Muscle of back (tissue), 11 donors: Measurements from ENCODE around the gene FSIP1. TPM values are rescaled to one million over a fixed set of nuclear protein-coding genes. Genes with fewer than 3 reads are reported as not detected.
A peak's percentile ranks its signal among the peaks of the same experiment; 100 is the strongest.

Source experiments
- DNase-seq, 3 donors: peaks; one replicate each; pipeline versions ENCODE4 v3.0.0 to v3.0.0-alpha.2; 2013
- polyA plus RNA-seq, 10 donors: library from polyadenylated mRNA; unstranded; fragments of 120-200 nt; gene quantifications; one replicate each; pipeline ENCODE4 v1.2.1, GENCODE V29; 2013; ENCODE audit not compliant: insufficient read length in 10 of 10

The FSIP1 gene
- polyA plus RNA-seq, 10 donors, result 0.13 to 2.6 (median 0.54) TPM

DNA sequence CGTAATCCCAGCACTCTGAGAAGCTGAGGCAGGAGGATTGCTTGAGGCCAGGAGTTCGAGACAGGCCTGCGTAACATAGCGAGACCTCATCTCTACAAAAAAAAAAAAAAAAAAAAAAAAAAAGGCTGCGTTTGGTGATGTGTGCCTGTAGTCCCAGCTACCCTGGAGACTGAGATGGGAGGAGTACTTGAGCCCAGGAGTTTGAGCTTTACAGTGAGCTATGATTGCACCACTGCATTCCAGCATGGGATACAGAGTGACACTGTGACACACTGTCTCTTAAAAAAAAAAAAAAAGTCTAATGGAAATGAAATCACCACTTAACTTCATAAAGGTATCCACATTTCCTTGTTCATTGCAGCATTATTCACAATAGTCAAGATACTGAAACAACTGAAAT is 136.2 kb downstream of the FSIP1 start:
- DNase-seq, result no peak

DNA sequence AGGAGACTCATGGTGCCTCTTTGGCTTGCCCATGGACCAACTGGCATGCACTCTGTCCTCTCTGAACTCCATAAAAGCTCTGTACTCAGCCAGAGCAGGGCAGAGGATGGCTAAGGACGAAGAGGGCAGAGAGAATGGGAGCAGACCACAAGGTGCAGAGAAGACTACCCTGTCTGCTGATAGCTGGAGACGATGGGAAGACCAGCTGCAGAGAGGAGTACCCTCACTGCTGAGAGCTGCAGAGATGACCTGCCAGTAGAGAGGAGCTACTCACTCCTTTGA is 136.7 kb downstream of the FSIP1 start:
- DNase-seq, result no peak

DNA sequence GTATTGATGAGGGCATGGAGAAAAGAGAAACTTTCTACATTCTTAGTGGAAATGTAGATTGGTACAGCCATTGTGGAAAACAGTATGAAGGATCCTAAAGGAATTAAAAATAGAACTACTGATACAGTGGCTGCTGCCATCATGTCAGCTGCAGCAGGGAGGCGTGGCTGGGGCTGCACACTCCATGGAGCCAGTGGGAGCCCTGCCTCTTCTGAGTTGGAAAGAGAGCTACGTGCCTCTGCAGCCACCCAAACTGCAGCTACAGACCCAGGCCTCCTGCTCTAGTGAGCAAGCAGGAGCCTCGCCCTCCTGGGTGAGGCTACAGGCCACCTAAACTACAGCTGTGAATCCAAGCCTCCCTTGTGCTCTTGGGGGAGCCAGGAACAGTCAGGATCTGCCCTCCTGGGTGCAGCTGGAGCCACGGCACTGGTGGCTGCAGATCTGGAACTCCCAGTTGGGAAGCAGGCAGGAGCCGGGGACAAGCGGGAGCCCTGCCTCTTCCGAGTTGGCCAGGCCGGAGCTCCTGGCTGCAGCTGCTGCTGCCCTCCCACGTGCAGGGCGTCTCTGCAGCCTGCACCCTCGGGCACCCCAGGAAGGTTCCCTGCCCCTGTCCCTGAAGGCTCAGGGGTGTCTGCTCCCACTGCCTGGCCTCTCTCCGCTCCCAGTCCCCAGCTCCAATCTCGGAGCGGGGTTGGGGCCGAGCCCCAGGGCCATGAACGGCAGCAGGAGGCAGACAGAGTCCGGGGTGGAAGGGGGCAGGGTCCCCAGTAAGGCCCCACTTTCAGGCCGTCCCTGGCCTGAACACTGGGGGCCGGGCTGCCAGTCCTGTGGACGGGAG is 137.3 kb downstream of the FSIP1 start:
- DNase-seq, result peak in 1 of 3 donors; percentile 29

DNA sequence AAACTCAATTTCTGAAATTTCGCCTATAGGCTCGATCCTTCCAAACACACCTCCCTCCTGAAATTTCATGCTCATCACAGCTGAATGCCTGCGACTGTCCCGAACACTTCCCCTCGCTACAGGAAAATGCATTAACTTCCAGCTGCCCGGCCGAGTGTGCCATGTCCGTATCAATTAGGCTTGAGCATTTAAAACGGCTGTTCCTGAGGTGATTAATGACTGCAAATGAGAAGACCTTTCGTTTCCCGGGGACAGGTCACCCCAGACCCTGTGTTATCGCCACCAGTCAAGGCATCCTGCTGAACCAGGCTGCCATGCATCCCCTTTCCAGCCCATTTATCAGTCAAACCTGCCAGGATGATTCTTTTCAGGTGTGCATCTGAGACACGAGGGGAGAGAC is 138.5 kb downstream of the FSIP1 start:
- DNase-seq, result no peak

DNA sequence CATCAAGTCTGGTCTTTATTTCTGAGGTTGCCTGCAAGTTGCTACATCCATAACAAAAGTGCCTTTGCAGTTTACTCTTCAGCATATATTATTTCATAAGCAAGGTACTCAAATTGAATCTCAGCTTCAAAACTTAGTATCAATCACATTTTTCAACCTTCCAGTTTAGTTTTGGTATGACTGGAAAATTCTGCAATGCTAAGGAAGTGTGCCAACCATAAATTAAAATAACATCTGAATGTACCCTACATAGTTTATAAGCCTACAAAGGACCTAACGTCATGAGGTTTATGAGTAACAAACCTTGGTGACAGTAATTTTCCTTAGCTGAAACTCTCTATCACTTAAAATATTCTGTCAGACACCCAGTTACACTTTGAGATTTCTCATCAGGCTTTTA is 138.9 kb downstream of the FSIP1 start:
- DNase-seq, result no peak

DNA sequence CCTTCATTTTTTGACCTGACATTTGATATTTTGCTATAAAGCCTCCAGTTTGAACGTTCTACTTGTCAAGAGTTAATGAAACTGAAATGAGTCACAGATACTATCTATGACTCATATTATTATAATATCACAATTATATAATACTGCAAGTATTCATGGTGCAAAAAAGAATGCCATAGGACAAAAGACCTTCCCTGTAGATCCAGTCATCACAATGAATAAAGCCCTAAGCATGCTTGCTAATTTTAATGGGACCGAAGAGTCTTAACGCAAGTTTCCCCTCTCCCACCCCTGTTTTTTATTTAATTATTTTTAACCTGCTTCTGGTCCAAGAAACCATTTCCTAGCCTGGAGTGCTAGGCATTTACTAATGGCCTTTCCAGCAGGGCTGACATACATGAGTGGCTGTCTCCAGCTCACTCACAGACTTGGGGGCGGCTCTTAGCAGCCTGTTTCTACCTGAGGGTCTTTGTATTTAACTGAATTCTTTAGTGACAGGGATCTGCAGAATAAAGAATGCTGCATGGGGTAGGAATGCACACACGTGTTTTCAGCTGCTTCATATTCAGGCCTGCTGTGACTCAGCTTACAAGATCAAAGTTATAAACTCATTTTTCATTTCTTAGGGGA is 140.5 kb downstream of the FSIP1 start:
- peak in 1 of 3 donors; percentile 69 for DNase-seq

DNA sequence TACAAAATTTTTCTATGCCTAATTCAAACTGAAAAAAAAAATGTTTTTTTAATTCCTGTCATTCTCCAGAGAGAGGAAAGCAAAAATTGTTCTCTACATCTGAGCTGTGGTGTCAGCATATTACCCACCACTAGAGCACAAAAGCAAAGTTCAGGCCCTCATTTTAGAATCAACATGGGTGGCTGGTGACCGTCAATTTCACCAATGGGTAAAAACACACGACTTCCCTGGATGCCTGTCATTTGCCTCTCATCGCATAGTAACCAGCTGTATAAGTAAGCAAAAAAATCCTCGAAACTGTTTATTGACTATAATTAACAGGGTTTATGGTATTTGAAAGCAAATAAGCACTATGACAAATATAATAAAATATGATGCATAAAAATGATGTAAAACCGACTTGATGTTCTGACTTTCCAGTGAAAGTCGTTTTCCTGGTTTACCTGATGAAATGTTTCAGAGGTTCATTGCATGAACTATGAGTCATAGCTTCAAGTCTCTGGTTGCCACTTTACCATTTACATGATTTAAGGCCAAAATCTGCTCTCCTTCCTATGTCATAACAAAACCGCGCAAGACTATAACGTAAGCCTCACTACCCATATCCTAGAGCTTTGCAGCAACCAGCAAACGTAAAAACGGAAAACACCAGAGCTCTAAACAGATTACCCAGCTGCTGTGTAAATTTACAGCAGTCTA is 141.3 kb downstream of the FSIP1 start:
- DNase-seq, result no peak

DNA sequence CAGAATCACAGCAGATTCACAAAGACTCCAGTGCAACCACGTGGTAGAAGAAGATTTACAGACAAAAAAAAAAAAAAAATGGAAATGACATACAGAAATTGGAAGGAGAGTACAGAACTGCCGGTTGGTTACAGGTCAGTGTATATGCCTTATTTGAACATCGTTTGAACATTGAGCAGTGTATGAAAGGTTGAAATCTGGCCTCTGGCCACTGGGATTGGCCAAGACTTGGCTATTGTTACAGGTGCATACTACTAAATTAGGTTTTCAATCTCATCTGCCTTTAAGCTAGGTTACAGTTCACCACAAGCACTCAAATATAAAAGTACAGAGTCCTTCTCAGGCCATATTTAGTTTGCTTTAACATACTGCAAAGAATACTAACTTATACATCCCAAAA is 142.0 kb downstream of the FSIP1 start:
- no peak for DNase-seq

DNA sequence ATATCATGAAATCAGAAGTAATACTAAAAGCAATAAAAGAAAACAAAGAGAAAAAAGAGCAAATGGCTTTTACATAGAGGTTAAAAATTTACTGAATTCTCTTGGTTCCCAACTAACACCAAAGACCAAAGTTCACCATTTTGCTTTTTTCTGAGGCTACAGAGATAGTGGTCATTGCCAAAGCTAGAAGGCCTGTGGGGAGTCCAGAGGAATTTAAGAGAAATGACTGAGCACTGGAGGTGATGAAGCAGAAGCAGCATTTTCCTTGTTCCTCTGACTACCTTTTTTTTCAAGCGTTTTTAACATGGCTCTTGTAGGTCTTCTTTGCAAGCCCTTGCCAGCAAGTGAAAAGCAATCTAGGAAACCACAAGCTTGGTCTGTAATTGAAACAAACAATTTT is 143.6 kb downstream of the FSIP1 start:
- DNase-seq, result no peak

DNA sequence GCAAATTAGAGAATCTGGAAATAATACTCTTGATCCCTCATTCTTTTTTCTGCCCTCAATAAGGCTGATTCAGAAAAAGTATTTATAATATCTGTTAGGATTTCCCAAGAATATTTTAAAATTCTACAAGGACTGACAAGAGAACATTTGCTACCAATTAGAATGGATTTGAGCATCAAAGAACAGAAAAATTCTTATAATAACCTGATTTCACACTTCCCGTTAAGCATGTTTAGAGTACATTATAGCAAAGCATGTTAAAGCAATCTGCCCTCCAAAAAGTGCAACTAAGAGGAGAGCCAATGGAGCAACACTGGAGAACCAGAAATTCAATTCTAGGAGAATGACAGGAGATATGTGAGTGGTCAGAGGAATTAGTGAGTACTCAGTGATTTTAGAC is 144.6 kb downstream of the FSIP1 start:
- DNase-seq, result no peak

DNA sequence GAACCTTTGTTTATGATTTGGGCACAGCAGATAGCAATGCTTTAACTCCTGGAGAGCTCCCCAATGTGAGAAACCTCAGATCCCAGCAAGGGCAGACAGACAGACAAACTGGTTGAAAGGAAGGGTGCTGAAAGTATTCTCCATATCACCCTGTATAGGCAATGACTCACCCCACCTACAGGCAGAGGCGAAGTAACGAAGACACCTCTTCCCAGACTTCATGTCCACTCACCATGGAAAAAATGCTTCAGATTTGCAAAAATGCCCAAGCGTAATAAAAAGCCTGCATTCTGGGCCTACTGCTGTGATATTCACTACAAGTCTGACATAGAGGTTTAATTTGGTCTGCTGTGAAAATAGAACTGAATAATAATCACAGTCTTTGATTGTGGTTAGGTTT is 151.3 kb downstream of the FSIP1 start:
- DNase-seq, result no peak

DNA sequence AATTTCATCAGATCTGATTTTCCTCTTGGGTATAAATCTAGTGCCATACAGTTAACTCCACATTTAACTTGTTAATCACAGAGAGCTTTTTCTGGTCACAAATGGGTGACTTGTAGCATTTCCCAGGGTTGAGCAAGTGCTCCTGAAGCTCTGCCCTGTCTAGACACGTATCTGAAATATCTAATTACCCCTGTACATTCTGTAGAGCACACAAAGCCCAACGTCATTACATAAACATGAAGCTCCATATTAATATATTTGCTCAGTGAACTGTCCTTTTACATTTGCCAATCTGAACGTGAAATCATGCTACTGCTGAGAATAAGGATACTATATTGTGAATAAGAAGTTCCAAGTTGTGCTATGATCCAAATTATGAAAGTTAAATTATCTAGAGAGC is 152.7 kb downstream of the FSIP1 start:
- no peak for DNase-seq

DNA sequence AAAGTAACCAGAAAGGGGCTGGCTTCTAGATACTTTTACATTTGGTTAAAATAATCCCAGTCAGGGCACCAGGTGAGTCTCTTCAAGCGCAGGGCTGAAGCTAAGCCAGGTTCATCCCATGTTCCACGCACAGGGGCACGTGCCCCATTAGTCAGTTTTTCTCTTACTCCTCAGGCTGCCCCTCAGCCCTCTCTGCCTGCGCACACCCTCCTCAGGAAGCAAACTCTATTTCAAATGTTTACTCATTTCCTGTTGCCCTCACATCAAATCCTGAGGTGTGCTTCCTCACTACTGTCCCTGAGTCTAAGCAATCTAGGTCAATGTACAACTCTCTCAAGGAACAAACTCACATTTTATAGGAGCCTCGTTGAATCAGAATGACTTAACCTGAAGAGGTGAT is 153.3 kb downstream of the FSIP1 start:
- no peak for DNase-seq

DNA sequence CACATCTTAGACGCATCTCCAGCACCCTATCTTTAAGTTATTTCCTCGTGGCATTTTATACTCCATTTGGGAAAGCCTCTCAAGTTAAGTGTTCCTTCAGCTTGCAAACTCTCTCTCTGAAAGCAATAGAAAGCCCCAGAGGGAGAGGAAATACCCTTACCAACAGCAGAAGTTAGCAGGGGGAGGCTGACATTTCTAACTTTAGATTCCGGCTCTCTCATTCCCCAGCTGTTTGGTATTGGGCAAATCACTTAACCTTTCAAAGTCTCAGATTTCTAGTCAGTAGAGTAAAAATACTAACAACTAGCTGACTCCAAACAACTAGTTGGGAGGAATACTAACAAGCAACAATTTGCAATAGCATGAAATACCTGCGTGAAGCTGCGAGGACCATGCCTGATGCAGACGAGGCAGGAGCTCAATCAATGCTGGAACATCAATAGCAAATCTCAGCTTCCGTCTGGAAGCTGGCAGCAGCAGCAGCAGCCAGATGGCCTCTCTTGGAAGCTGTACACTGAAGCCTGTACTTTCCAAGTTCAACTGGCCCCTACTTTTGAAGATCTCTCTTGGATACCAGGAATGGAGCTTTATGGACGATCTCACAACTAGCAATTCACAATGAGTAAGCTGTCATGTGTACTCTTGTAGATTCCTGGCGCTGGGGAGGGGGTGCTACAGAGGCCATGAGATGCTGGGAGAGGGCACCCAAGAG is 153.9 kb downstream of the FSIP1 start:
- DNase-seq, result peak in 1 of 3 donors; percentile 47

DNA sequence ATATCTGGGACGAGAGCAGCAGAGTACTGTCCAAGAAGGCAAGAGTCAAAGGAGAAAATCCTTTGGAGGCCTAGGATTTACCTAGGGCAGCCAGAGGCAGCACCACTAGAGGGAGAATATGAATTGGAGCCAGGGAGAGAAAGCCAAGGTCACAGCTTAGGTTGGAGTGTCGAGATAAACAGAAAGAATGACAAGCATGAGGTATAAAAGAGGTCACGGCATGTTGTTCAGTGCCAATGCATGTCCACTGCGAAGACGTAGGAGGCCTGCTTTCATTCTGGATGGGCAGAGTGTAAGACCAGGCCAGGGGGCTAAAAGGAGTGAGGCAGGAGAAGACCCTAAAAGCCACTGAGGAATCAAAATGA is 154.5 kb downstream of the FSIP1 start:
- DNase-seq, result no peak

DNA sequence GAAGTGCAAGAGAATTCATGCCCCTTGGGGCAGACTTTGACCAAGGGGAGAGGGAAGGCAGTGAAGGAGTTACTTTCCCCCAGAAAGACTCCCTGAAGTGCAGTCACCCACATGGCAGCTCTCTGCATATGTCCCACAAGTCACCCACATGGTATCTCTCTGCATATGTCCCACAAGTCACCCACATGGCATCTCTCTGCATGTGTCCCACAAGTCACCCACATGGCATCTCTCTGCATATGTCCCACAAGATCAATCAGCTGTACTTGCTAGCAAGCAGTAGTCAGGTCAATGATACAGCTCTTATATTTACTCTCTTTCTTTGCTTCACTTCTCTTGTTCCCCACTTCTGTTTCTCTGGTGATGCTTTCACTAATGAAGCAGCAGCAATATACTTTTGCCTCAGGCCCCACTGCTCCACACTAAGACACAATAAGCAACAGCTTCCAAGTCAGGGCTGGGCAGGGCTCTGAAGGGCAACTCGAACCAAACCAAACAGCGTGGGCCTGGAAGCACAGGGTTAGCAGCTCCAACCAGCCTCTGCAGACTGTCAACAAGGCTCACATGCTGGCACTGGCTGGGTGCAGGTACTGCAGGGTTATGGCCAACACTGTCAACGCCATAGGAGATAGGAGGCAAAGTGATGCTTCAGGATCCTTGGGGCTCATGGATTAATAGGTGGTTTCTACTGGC is 155.0 kb downstream of the FSIP1 start:
- DNase-seq, result no peak

DNA sequence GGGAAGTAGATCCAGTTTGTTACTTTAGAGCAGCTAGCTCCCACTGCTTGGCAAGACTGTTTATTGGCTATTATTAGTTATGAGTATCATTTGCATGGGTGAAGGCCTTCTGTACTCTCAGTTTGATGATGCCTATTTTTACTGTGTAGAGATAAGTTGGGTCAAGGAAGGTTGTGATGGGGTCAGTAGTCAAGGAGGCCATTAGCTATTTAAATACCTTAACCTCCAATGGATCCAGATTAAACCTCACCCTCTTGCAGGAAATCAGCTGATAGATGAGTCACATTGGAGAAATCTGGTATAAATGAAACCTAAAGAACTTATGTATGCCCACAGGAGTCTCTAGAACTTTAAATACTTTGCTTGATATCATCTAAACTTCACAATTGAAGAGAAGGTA is 156.8 kb downstream of the FSIP1 start:
- no peak for DNase-seq

DNA sequence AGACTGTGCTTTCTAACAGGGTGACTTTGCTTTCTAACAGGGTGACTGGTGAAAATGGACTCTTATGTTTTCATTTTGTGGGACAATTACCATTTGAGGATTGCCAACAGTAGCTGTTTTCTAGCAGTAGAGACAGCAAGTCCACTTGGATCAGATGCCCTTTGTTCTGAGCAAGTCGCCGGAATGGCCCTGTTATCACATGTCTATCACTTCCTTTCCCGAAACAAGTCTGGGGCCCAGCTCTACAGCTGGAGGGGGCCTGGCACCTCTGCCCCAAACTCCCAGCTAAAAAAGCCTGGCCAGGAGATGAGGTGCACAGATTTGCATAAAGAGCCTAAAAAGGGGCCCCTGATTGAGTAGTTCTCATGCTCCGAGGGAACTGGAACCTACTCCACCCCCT is 157.2 kb downstream of the FSIP1 start:
- DNase-seq, result no peak

DNA sequence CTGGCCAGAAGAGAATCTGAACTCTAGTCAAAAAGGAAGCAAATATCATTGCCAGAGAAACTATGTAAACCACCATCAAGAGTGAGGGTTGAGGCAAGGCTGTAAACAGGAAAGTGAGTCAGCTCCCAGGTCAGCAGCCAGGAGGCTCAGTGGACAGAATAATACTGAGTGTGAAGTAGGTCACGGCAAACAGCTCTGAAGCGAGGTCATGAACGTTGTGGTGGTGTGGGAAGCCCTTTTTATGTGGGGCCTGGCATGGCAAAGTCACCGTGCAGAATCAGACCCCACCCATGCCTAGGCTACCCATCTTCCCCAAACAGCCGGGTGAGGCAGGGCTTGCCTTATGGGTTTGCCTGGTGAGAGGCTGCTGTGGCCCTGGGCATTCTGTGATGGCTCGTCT is 157.8 kb downstream of the FSIP1 start:
- peak in 1 of 3 donors; percentile 37 for DNase-seq

DNA sequence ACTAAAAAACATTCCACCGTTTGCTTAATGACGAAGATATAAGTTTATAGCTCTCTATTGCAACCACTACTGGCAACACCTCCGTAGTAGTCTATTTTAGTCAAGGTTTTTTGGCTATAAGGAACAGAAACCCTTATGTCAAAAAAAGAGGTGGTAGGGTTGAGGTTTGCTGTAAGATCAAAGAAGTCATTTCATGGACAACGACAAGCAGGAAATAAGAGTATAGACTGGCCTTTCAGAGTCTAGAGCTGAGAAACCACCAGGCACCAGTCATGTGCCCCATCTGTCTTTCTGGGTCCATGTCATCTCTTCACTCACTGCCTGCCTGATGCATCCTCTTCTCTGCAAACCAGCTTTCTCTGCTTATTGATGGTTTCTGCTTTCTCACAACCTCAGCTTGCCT is 159.1 kb downstream of the FSIP1 start:
- DNase-seq, result no peak

DNA sequence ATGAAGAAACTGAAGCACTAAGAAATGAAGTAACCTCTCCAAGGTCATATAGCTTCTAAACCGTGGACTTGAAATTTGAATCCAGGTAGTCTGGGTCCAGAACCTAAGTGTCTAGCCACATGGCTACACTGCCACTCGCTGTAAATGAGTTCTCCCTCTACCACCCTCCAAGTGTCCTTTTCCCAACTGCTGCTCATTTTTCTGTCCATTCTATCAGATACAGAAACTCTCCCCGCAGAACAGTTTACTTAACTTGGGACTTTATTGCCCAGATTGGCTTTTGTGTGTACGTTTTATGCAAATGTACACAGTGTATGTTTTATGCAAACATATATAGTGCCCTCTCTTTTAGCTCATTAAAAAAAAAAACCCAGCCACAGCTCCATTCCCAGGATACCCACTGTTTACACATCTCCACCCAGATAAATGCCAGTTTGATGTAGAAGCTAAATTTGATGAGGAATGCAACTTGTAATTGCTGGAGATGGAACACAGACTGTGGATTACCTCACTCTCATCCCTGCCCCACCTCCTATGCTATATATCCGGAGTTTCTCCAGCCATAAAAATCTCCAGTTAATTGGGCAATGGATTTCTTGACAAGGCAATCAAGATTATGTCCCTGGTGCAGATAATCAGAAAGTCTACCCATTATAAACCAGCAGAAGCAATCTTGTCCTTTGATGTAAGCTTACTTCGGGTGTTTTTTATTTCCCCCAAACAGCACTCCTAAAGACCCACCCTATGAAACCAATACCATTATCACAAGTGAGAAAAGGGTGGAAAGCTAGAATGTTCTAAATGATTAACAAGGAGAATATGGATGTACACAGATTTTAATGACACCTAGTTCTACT is 159.8 kb downstream of the FSIP1 start:
- DNase-seq, result no peak
